HL-60 (cell line): ENCODE data around the gene CACNA1I.

Experiments
- GABPA ChIP-seq: IDR thresholded peaks from 2 replicates; pipeline ENCODE4 v1.6.1; 2012; ENCODE audit warnings: low read depth
- POLR2AphosphoS5 ChIP-seq: IDR thresholded peaks from 2 replicates; pipeline ENCODE4 v1.6.1; 2012; ENCODE audit warnings: low read depth
- SPI1 ChIP-seq: IDR thresholded peaks from 2 replicates; pipeline ENCODE4 v1.6.1; 2012; ENCODE audit warnings: low read depth, mild to moderate bottlenecking, borderline replicate concordance
- TF ChIP-seq, protein P1 (sequence below): IDR thresholded peaks from one replicate; pipeline ENCODE4 v1.5.1; 2011; ENCODE audit warnings: low read length, control low read depth, inconsistent platforms; ENCODE audit not compliant: insufficient read depth
- TF ChIP-seq, protein P2 (sequence below): IDR thresholded peaks from 2 replicates; pipeline ENCODE4 v1.6.1; 2012; ENCODE audit warnings: low read depth; ENCODE audit not compliant: insufficient replicate concordance

DNA sequence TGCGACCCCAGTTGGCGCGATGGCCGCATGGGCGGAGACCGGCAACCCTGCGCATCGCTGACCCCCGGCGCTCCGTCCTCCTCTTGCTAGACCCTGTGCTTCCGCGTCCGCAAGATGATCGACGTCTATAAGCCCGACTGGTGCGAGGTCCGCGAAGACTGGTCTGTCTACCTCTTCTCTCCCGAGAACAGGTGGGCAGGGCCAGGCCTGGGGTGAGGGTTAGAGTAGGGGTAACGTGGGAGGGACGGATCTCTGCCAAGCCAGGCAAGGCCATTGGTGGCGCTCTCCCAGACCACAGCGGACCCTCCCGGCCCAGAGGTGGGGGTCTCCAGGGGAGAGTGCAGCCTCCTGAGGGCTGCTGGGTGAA, 92.1 kb downstream of the CACNA1I start:
- TF ChIP-seq POLR2AphosphoS5 = no peak
- TF ChIP-seq, protein P1, sequence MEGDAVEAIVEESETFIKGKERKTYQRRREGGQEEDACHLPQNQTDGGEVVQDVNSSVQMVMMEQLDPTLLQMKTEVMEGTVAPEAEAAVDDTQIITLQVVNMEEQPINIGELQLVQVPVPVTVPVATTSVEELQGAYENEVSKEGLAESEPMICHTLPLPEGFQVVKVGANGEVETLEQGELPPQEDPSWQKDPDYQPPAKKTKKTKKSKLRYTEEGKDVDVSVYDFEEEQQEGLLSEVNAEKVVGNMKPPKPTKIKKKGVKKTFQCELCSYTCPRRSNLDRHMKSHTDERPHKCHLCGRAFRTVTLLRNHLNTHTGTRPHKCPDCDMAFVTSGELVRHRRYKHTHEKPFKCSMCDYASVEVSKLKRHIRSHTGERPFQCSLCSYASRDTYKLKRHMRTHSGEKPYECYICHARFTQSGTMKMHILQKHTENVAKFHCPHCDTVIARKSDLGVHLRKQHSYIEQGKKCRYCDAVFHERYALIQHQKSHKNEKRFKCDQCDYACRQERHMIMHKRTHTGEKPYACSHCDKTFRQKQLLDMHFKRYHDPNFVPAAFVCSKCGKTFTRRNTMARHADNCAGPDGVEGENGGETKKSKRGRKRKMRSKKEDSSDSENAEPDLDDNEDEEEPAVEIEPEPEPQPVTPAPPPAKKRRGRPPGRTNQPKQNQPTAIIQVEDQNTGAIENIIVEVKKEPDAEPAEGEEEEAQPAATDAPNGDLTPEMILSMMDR = no peak
- TF ChIP-seq, protein P2, sequence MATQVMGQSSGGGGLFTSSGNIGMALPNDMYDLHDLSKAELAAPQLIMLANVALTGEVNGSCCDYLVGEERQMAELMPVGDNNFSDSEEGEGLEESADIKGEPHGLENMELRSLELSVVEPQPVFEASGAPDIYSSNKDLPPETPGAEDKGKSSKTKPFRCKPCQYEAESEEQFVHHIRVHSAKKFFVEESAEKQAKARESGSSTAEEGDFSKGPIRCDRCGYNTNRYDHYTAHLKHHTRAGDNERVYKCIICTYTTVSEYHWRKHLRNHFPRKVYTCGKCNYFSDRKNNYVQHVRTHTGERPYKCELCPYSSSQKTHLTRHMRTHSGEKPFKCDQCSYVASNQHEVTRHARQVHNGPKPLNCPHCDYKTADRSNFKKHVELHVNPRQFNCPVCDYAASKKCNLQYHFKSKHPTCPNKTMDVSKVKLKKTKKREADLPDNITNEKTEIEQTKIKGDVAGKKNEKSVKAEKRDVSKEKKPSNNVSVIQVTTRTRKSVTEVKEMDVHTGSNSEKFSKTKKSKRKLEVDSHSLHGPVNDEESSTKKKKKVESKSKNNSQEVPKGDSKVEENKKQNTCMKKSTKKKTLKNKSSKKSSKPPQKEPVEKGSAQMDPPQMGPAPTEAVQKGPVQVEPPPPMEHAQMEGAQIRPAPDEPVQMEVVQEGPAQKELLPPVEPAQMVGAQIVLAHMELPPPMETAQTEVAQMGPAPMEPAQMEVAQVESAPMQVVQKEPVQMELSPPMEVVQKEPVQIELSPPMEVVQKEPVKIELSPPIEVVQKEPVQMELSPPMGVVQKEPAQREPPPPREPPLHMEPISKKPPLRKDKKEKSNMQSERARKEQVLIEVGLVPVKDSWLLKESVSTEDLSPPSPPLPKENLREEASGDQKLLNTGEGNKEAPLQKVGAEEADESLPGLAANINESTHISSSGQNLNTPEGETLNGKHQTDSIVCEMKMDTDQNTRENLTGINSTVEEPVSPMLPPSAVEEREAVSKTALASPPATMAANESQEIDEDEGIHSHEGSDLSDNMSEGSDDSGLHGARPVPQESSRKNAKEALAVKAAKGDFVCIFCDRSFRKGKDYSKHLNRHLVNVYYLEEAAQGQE = no peak
- no peak for TF ChIP-seq GABPA
- TF ChIP-seq SPI1 = no peak
